Measurements from ENCODE around the gene CHI3L2.

- TF ChIP-seq POLR2AphosphoS5 (IDR thresholded peaks at IDR 0.05; ENCODE audit: low read depth, low read length): no peak
- TF ChIP-seq POLR2A (IDR thresholded peaks at IDR 0.05; ENCODE audit: low read depth, low read length): no peak
- no peak for TF ChIP-seq TAF1 (IDR thresholded peaks at IDR 0.05; ENCODE audit: borderline replicate concordance, low read depth, low read length)
These were observed 62.6 kb downstream of the CHI3L2 start for GRCh38 chr1:111290104-111290503.

All from GM12892 (cell line).